Kidney glomerular epithelial cell (primary cell): Measurements from ENCODE around the gene FKBP10.
"Not testable (repeated sequence)": the region's sequence is repeated elsewhere in the genome, so short reads cannot be mapped to it uniquely, and the experiment has no call there.

Experiments
- DNase-seq: peaks from one replicate; lab custom pipeline; 2025; lab: John Stamatoyannopoulos, UW

FKBP10 gene

DNA sequence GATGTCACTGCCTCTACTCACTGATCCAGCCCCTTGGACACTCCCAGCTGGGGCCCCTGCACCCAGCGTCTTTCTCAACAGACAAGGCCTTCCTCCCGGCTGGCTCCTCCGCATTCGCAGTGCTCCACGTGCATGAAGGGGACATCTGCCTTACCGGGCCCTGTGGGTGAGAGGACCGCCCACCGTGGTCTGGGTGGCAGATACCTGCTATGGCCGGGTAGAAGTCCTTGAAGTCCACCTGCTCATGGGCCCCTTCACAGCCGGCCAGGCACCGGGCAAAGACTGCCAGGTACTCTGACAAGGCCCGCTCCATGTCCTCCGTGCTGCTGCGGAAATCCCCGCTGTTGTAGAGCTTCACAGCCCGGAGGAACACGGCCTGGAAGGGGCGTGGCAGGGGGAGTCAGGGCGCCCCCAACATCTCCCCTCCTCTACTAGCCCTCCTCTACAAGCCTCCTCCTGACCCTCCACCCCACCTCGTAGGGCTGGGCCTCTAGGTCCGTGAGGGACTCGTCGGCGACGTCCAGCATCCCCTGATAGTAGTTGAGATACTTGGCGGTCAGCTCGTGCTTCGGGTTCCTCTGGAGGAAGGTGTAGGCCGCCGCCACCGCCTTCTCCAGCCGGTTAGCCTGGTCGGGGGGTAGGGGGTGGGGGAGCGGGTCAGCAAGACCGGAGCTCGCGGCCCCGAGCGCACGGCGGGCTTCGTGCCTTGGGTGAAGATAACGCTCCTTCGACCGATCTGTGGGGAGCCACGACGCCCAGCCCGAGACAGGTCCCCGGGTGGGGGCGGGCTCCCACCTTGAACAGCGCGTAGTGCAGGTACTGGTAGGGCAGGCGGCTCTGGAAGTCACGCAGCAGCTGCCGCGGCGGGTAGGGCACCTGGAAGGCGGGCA is 1.9 kb upstream of the FKBP10 start:
- DNase-seq: no peak

DNA sequence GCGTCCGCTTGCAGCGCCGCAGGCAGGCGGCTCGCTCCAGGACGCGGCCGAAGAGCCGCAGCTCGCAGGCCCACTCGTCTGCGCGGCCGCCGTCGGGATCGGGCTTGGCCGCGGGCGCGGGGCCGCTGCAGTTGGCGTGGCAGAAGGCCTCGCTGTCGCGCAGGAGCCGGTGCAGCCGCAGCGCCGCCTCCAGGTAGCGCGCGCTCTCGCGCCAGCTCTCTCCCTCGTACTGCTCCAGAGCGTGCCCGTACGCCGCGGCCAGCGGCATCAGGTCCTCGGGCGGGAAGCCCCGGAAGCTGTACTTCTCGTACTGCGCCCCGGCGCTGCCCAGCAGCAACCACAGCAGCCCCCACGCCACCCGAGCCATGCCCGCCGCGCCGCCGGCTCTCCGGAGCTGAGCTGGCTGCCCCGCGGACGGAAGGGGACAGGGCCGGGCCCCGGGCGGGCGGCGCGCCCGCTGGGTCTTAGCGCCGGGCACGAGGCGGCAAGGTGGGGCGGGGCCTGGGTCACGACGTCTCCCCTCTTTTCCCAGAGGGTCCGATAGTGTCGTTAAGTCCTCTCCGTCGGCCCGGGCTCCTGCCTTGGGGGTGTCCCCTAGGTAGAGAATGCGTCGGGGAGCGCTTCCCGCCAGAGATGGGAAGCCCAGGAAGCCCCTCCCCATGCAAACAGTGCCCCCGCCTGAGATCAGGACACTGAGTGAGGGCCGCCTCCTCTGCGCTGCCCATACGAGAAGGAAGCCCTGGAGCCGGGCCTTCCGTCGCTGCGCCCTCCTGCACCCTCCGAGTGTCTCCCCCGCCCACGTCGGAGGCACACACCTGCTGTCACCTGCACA is 1.0 kb upstream of the FKBP10 start, which contains the start of gene P3H4:
TSS of gene P3H4 (minus strand) at position 401 of the 832 bp plus-strand sequence. CDS start at position 367, 34 bp downstream.
- DNase-seq: peak; percentile 62

DNA sequence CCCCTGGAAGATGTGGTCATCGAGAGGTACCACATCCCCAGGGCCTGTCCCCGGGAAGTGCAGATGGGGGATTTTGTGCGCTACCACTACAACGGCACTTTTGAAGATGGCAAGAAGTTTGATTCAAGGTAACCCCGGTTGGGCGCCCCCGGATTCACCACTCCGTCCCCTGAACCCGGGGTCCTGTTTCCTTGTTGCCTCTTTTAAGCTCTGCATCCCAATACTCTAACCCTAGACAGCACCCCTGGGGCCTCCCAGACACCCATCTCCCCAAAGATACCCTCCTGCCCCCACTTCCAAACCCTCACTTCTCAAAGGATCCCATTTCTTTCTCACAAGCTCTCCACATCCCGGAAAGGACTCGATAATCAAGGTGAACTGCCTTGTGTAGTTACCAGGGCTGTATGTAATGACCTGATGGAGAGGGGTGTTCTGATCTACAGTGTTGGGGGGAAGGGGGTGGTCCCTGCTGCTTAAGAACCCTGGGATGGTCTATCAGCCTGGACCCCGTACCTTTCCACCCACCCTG is 412 bp downstream of the FKBP10 start:
- no peak for DNase-seq

DNA sequence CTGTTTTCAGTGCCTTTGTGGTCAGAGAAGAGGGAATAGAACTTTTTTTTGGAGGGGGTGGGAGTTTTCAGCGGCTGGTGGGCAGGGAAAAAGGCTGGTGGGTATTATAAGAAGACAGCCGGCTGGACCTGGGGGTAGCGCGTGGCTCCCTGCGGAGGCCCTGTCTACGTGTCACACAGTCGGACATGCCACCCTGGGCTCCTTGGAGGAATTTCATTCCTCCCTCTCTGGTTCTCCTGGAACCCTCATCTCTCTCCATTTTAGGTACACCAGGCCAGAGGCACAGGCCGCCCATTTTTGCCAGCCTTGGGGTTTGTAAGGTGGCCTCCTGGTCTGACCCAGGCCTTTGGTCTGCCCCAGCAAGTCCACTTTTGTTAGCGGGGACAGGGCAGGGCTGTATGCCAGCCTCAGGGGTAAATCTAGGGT is 908 bp downstream of the FKBP10 start:
- no peak for DNase-seq

DNA sequence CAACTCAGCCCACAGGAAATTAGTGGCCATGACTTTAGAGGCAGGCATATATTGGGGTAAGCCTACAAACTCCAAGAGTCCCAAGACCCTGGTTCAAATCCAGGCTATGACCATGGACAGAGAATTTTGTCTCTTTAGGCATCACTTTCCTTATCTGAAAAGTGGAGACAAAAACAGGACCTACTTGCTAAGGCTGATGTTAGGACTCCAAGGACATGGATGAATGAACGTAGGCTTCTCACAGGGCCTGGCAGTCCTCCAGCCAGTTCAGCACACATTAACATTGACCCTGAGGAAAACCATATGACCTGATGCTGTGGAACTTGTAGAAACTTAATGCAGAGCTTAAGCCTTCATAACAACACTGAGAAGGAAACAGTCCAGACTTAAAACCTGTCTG is 1.4 kb downstream of the FKBP10 start:
- peak; percentile 26 for DNase-seq

DNA sequence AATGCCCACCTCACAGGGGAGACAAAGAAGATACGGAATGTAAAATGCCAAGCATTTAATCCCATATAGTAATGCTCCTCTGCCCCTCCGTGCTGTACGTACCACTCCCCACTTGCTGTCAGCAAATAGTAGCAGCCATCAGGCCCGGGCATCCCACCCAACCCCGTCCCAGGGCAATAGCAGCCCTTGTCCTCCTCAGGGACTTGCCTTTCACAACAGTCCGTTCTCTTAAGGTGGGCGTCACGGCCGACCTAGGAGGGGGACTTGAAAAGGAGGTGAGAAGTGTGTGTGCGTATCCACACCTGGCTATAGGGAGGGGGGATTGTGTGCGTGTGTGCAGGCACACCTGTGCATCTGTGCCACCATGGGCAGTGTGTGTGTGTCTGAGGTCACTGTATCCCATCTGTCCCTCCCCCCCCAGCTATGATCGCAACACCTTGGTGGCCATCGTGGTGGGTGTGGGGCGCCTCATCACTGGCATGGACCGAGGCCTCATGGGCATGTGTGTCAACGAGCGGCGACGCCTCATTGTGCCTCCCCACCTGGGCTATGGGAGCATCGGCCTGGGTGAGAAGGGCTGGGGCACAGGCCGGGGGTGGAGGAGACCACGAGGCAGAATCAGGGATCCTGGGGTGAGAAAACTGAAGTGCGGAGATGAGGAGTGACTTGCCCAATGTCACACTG is 4.0 kb downstream of the FKBP10 start:
- no peak for DNase-seq

DNA sequence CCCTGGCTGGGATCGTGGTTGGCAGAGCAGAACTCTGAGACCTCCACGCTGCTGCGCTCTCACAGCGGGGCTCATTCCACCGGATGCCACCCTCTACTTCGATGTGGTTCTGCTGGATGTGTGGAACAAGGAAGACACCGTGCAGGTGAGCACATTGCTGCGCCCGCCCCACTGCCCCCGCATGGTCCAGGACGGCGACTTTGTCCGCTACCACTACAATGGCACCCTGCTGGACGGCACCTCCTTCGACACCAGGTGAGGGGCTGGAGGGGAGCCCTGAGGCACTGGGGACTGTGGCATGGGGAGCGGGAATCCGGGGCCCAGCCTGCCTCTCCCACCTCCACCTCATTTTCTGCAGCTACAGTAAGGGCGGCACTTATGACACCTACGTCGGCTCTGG is 5.2 kb downstream of the FKBP10 start:
- no peak for DNase-seq

DNA sequence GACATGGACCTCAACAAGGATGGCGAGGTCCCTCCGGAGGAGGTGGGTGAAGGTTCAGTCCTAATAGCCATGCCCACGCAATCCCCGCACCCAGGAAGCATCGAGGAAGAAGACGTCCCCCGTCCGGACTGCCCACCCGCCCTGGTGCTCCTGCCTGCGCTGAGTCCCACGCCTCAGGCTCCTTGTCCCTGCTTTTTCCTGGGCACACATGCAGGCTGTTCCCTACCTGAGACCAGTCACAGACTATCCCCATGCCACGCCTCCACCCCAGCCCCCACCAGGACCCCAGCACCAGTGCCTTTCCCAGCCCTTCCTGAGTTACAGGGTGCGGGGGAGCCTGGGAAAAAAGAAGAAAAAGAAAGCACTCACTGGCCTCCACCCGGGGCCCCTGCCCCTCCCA is 9.0 kb downstream of the FKBP10 start:
- no peak for DNase-seq

DNA sequence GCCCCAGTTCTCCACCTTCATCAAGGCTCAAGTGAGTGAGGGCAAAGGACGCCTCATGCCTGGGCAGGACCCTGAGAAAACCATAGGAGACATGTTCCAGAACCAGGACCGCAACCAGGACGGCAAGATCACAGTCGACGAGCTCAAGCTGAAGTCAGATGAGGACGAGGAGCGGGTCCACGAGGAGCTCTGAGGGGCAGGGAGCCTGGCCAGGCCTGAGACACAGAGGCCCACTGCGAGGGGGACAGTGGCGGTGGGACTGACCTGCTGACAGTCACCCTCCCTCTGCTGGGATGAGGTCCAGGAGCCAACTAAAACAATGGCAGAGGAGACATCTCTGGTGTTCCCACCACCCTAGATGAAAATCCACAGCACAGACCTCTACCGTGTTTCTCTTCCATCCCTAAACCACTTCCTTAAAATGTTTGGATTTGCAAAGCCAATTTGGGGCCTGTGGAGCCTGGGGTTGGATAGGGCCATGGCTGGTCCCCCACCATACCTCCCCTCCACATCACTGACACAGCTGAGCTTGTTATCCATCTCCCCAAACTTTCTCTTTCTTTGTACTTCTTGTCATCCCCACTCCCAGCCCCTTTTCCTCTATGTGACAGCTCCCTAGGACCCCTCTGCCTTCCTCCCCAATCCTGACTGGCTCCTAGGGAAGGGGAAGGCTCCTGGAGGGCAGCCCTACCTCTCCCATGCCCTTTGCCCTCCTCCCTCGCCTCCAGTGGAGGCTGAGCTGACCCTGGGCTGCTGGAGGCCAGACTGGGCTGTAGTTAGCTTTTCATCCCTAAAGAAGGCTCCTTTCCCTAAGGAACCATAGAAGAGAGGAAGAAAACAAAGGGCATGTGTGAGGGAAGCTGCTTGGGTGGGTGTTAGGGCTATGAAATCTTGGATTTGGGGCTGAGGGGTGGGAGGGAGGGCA is 9.7 kb downstream of the FKBP10 start:
- no peak for DNase-seq

DNA sequence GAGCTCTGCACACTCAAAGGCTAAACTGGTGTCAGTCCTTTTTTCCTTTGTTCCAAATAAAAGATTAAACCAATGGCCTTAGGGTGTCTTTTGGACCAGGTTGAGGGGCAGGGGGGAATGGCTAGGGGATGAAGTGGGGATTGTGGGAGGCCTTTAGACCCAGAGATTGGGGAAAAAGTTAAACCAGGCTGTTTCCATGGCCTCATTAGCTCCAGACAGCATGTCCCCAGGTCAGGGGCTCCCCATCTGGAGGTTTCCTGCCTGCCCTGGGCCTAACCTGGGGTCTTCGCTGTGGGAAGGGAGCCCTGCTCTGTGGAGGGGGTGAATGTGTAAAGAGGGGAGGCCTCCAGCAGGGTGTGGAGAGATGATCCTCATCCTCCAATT is 10.3 kb downstream of the FKBP10 start:
- no peak for DNase-seq

DNA sequence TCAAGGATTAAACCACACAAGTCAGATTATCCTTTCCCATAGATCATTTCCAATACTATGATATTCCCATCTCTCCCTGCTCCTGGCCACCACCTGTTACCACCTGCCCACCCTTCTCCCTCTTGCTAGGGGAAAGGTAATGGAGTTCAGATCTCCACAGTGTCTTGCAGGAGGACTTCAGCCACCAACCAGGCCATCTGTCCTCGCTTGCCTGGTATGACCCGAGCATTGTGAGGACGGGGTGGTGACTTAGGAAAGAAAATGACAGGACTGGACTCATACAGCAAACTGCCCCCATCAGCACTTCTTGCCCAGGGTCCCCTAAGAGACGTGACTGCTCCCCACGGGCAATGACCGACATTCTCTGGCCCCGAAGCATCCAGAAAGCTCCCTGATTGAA is 10.8 kb downstream of the FKBP10 start:
- DNase-seq: no peak

DNA sequence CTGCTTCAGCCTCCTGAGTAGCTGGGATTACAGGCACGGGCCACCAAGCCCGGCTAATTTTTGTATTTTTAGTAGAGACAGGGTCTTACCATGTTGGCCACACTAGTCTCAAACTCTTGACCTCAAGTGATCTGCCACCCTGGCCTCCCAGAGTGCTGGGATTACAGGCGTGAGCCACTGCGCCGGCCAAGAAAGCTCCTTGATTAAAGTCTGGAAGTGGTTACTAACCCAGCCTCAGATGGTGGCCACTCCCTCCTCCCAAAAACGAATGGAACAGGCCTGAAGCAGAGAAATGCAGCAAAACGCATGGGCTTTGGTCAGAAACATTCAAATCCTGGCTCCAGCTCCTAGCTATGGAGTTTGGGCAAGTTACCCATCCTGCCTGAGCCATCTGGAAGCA is 11.3 kb downstream of the FKBP10 start:
- DNase-seq: no peak

DNA sequence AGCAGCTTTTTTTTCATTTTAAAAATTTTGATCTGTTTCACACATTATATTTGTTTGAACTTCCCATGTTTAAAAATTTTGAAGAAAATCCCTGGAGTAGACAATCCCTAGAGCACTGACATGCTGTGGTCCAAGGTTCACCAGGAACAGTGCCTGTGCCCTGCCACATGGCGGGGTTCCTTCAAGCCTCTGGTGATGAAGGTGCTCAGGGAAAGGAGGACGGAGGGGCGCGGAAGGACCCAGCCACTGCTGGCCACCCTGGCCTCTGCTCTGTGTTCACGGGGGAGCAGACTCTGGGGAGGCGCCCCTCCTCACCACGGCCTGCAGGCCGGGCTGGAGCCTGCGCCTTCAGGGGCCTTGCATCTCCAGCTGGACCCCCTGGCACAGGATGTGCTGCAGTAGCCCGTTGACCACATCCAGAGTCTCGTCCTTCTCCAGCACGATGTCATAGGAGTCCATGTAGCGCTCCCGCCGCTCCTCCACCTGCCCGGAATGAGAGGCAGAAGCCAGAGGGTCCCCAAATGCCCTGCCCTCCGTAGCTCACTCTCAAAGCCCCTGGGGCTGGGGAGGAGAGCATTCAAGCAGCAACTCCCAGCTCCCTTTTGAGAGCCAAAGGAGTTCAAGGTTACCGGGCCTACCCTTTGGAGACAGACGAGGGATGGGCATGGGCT is 12.5 kb downstream of the FKBP10 start:
- DNase-seq: no peak

DNA sequence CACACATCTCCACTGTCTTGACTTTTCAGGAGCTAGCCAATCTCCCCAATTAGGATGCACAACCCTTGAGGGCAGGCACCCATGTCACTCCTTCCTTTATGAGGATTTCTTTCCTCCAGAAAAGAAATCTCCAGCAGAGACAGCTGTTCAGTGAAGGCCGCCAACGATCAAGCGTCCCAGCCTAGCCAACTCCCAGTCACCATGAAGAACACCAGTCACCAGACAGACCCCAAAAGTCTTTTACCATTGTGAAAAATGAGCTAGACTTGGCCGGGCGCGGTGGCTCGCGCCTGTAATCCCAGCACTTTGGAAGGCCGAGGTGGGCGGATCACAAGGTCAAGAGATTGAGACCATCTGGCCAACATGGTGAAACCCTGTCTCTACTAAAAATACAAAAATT is 17.2 kb downstream of the FKBP10 start:
- not testable (repeated sequence) for DNase-seq

DNA sequence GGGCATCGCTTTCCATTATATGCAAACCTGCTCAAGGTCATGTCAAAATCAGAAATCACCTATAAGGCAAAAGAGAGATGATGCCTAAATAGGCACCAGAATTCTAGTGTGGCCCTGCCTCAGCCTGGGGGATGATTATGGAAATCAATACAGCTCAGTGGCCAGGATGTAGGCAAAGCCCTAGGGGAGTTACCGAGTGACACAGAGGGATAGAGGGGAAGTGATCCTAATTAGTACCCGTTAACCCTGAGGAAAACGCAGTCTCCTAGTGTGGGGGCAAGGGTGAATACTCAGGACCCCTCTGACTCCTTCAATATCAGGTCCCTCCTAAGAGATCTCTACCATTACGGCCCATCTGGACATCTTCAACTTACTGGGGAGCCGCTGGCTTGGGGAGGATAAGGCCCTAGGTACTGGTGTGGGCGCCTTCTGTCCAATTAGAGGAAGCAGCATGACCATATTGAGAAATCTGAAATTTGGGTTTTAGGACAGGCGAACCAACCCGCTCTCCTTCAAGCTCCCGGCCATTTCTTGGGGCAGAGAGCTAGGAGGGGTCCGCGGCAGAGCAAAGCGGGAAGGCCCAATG is 22.5 kb downstream of the FKBP10 start:
- DNase-seq: no peak

DNA sequence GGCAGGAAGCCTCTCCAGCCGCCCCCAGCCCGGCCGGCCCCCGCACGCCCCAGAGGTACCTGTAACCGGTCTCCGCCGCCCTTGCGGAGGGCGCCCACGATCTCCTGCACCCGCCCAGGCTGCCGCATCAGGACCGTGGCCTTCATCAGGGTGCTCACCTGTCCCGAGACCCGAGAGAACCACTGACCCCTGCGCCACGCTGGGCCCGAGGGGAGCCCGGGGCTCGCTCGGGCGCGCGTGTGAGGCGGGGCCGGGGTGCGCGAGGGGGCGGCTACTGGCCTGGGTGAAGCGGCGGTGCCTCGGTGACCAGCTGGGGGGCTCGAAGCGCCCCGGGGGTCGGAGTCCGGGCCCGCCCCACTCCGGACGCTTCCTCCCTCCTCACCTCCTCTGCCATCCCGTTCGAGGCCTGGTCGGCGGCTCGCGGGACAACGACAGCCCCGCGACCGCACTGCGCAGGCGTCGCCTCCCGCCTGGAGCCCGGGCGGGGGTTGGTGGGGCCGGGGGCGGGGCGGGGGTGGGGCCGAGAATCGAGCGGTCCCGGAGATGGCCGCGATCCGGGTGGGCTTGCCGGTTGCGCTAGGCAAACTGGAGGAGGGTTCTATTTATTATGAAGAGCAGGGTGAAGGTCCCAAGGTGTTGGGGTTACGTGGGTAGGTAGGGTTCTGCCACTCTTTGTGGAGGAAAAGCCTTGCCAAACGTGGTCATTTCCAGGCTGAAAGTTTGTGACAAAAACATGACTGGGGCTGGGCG is 23.2 kb downstream of the FKBP10 start, which contains the start of gene NT5C3B:
TSS of gene NT5C3B (minus strand) at position 433 of the 750 bp plus-strand sequence. CDS start at position 394, 39 bp downstream.
- DNase-seq: peak; percentile 29

DNA sequence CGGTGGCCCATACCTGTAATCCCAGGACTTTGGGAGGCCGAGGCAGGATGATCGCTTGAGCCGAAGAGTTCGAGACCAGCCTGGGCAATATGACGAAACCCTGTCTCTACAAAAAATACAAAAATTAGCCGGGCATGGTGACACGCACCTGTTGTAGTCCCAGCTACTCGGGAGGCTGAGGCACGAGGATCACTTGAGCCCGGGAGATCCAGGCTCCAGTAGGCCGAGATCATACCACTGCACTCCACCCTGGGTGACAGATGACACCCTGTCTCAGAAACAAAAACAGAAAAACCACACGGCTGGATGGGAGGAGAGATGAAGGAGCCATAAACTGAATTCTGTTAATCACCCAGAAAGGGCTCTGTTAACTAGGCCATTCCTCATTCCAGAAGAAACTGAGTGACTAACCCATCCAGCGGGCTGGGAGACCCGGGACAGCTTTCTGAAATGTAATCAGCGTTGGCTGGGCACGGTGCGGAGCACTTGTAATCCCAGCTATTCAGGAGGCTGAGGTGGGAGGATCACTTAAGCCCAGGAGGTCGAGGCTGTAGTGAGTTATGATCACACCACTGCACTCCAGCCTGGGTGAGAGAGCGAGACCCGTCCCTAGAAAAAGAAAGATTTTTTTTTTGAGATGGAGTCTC is 23.9 kb downstream of the FKBP10 start:
- DNase-seq: no peak

DNA sequence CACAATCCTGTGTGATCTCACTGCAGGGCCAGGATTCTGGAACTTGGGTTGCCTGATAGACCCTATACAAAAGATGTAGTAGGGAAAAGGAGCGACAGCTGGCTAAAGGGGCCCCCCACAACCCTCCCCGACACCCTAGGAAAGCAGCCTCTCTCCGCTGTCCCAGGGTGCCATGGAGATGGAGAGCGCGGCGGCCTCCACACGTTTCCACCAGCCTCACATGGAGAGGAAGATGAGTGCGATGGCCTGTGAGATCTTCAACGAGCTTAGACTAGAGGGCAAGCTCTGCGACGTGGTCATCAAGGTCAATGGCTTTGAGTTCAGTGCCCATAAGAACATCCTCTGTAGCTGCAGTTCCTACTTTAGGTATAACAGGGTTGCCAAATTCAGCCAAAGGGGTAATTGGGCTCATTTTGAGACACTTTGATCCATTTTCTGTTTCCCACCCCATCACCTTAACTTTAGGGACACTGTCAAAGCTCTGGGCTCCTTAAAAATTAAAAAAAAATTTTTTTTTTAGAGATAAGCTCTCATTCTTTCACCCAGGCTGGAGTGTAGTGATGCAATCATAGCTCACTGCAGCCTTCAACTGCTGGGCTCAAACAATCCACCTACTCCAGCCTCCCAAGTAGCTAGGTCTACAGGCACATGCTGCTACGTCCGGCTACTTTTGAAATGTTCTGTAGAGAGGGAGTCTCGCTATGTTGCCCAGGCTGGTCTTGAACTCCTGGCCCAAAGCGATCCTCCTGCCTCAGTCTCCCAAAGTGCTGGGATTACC is 25.1 kb downstream of the FKBP10 start, which contains the start of gene KLHL10:
TSS of gene KLHL10 (plus strand) at position 65 of the 778 bp plus-strand sequence. CDS start at position 173, 108 bp downstream.
- no peak for DNase-seq
